ENCODE data around the gene SLC52A1.

- TF ChIP-seq CTCF (IDR thresholded peaks at IDR 0.05 in 2 of 3, conservative IDR thresholded peaks at IDR 0.05 in 1 of 3; ENCODE audit: control insufficient read depth in 2 of 3, extremely low read depth in 1 of 3, insufficient read depth in 1 of 3, low read depth in 3 of 3, low read length in 3 of 3) (no peak), POLR2A (IDR thresholded peaks at IDR 0.05; ENCODE audit: low read depth, low read length) (no peak), CHD4 (IDR thresholded peaks at IDR 0.05) (no peak), HDAC2 (IDR thresholded peaks at IDR 0.05) (no peak), RBBP5 (conservative IDR thresholded peaks at IDR 0.05) (no peak), FOXK2 (IDR thresholded peaks at IDR 0.05) (no peak), RCOR1 (conservative IDR thresholded peaks at IDR 0.05; ENCODE audit: low read depth, low read length) (no peak), LARP7 (IDR thresholded peaks at IDR 0.05) (no peak), POLR2AphosphoS2 (IDR thresholded peaks at IDR 0.05; ENCODE audit: low read depth, low read length) (no peak), ZBTB40 (IDR thresholded peaks at IDR 0.05; ENCODE audit: borderline replicate concordance) (no peak), RAD21 (IDR thresholded peaks at IDR 0.05; ENCODE audit: insufficient read depth, low read depth, low read length) (no peak)
These were observed 33.0 kb downstream of the SLC52A1 start for GRCh38 chr17:5002121-5002788.
